H9 (cell line): ENCODE results near the gene PTPA. TPM values are rescaled to one million over a fixed set of nuclear protein-coding genes. Genes with fewer than 3 reads are reported as not detected.

Source experiments
- DNase-seq: peaks from one replicate; pipeline ENCODE4 v3.0.0-alpha.2; 2017
- H2AFZ ChIP-seq: one replicate; pipeline ENCODE4 v1.6.1; 2013; ENCODE audit warnings: mild to moderate bottlenecking, low read length, control low read depth, moderate library complexity
- H2AK5ac ChIP-seq: 2 replicates; pipeline ENCODE4 v1.6.1; 2013; ENCODE audit warnings: low read length, control low read depth, mixed read lengths; ENCODE audit not compliant: insufficient read length
- H2BK120ac ChIP-seq: one replicate; pipeline ENCODE4 v1.6.1; 2013; ENCODE audit warnings: low read depth, mild to moderate bottlenecking, low read length, control low read depth, inconsistent platforms; ENCODE audit not compliant: poor library complexity, severe bottlenecking
- H2BK12ac ChIP-seq: 2 replicates; pipeline ENCODE4 v1.6.1; 2013; ENCODE audit warnings: low read length, control low read depth, mixed read lengths, low read depth; ENCODE audit not compliant: insufficient read length
- H2BK15ac ChIP-seq: 2 replicates; pipeline ENCODE4 v1.6.1; 2013; ENCODE audit warnings: low read depth, low read length, control low read depth
- H2BK20ac ChIP-seq: one replicate; pipeline ENCODE4 v1.6.1; 2013; ENCODE audit warnings: low read depth, mild to moderate bottlenecking, low read length, control low read depth, inconsistent platforms; ENCODE audit not compliant: poor library complexity, severe bottlenecking
- H2BK5ac ChIP-seq: 2 replicates; pipeline ENCODE4 v1.6.1; 2013; ENCODE audit warnings: low read length, control low read depth, mixed read lengths; ENCODE audit not compliant: insufficient read length
- H3K14ac ChIP-seq: 2 replicates; pipeline ENCODE4 v1.6.1; 2013; ENCODE audit warnings: low read length, control low read depth; ENCODE audit not compliant: insufficient read depth
- H3K18ac ChIP-seq: 2 replicates; pipeline ENCODE4 v1.6.1; 2013; ENCODE audit warnings: low read depth, mild to moderate bottlenecking, mixed read lengths, low read length, control low read depth; ENCODE audit not compliant: insufficient read length
- H3K23ac ChIP-seq: 2 replicates; pipeline ENCODE4 v1.6.1; 2013; ENCODE audit warnings: low read length, control low read depth, mixed read lengths, low read depth; ENCODE audit not compliant: insufficient read length
- H3K23me2 ChIP-seq: 2 replicates; pipeline ENCODE4 v1.6.1; 2013; ENCODE audit warnings: low read depth, mild to moderate bottlenecking, mixed read lengths, low read length, control low read depth; ENCODE audit not compliant: insufficient read length, poor library complexity, severe bottlenecking
- H3K27ac ChIP-seq: 2 replicates; pipeline ENCODE4 v1.5.1; 2013; ENCODE audit warnings: low read length, control low read depth, mixed read lengths, low read depth; ENCODE audit not compliant: insufficient read length
- H3K27me3 ChIP-seq: 2 replicates; pipeline ENCODE4 v1.6.1; 2013; ENCODE audit warnings: low read length, control low read depth, inconsistent platforms; ENCODE audit not compliant: insufficient read depth
- H3K4ac ChIP-seq: 2 replicates; pipeline ENCODE4 v1.6.1; 2013; ENCODE audit warnings: low read depth, mild to moderate bottlenecking, control low read depth, inconsistent platforms, low read length, moderate library complexity
- H3K4me1 ChIP-seq: 2 replicates; pipeline ENCODE4 v1.6.1; 2013; ENCODE audit warnings: low read length, control low read depth, inconsistent platforms; ENCODE audit not compliant: insufficient read depth
- H3K4me2 ChIP-seq: 2 replicates; pipeline ENCODE4 v1.6.1; 2013; ENCODE audit warnings: low read length, control low read depth, mixed read lengths; ENCODE audit not compliant: insufficient read length, insufficient read depth
- H3K56ac ChIP-seq: 2 replicates; pipeline ENCODE4 v1.6.1; 2013; ENCODE audit warnings: low read depth, mild to moderate bottlenecking, mixed read lengths, low read length, control low read depth; ENCODE audit not compliant: insufficient read length
- H3K79me1 ChIP-seq: 2 replicates; pipeline ENCODE4 v1.6.1; 2013; ENCODE audit warnings: low read depth, mild to moderate bottlenecking, moderate library complexity, low read length, control low read depth, inconsistent platforms; ENCODE audit not compliant: insufficient read depth, poor library complexity, severe bottlenecking
- H3K79me2 ChIP-seq: 2 replicates; pipeline ENCODE4 v1.6.1; 2013; ENCODE audit warnings: low read length, control low read depth, inconsistent platforms; ENCODE audit not compliant: insufficient read depth
- H3K9ac ChIP-seq: 2 replicates; pipeline ENCODE4 v1.6.1; 2013; ENCODE audit warnings: low read length, control low read depth, mixed read lengths; ENCODE audit not compliant: insufficient read length; ENCODE audit errors: extremely low read depth
- H3K9me3 ChIP-seq: one replicate; pipeline ENCODE4 v1.6.1; 2013; ENCODE audit warnings: low read depth, low read length, inconsistent platforms; ENCODE audit not compliant: control insufficient read depth
- H3T11ph ChIP-seq: one replicate; pipeline ENCODE4 v1.6.1; 2013; ENCODE audit warnings: mild to moderate bottlenecking, low read length, control low read depth, inconsistent platforms
- H4K20me1 ChIP-seq: one replicate; pipeline ENCODE4 v1.6.1; 2013; ENCODE audit not compliant: control insufficient read depth, insufficient read length, insufficient read depth
- H4K5ac ChIP-seq: 2 replicates; pipeline ENCODE4 v1.6.1; 2013; ENCODE audit warnings: low read depth, mild to moderate bottlenecking, mixed read lengths, low read length, control low read depth; ENCODE audit not compliant: insufficient read length
- H4K8ac ChIP-seq: replicated peaks from 2 replicates; pipeline ENCODE4 v1.6.1; 2013; ENCODE audit warnings: low read length, control low read depth, mixed read lengths, low read depth; ENCODE audit not compliant: insufficient read length
- H4K91ac ChIP-seq: 2 replicates; pipeline ENCODE4 v1.6.1; 2013; ENCODE audit warnings: low read depth, mild to moderate bottlenecking, moderate library complexity, mixed read lengths, low read length, control low read depth; ENCODE audit not compliant: insufficient read length
- H3K27ac Mint-ChIP-seq, 3 experiments: 2 replicates in 2 of 3; 3 replicates in 1 of 3; pipeline ENCODE4 v1.8.0; 2020 to 2021; ENCODE audit warnings: mixed read lengths in 3 of 3, mild to moderate bottlenecking in 1 of 3, moderate library complexity in 1 of 3
- H3K27me3 Mint-ChIP-seq: 2 replicates; pipeline ENCODE4 v1.8.0; 2021; ENCODE audit warnings: low read depth, mild to moderate bottlenecking, moderate library complexity, mixed read lengths
- H3K36me3 Mint-ChIP-seq, 3 experiments: 2 replicates in 2 of 3; 3 replicates in 1 of 3; pipeline ENCODE4 v1.8.0; 2020 to 2021; ENCODE audit warnings: low read depth in 3 of 3, mixed read lengths in 3 of 3; ENCODE audit not compliant: insufficient read depth in 1 of 3
- H3K4me1 Mint-ChIP-seq, 2 experiments: 2 replicates each; pipeline ENCODE4 v1.8.0; 2020; ENCODE audit warnings: mixed read lengths in 2 of 2
- H3K4me3 Mint-ChIP-seq, 2 experiments: 2 replicates in 1 of 2; 3 replicates in 1 of 2; pipeline ENCODE4 v1.8.0; 2020 to 2021; ENCODE audit warnings: mild to moderate bottlenecking in 2 of 2, mixed read lengths in 2 of 2, moderate library complexity in 1 of 2
- H3K9me3 Mint-ChIP-seq, 2 experiments: 2 replicates in 1 of 2; 3 replicates in 1 of 2; pipeline ENCODE4 v1.8.0; 2020; ENCODE audit warnings: mild to moderate bottlenecking in 2 of 2, mixed read lengths in 2 of 2, moderate library complexity in 1 of 2
- CTCF ChIP-seq: fragments of 200-600 bp; sonication (generic); conservative IDR thresholded peaks from 3 replicates; pipeline ENCODE4 v1.8.0; 2021; ENCODE audit warnings: antibody characterized with exemption, mild to moderate bottlenecking
- WGBS: extraction: QIAGEN DNeasy Blood & Tissue Kit; methylation state at CpG from one replicate; pipeline ENCODE4 v1.1.7; 2013; ENCODE audit warnings: missing lambda C conversion rate, low lambda C conversion rate, mixed read lengths; ENCODE audit not compliant: insufficient read length; ENCODE audit errors: extremely low coverage; 5-methylcytosine and 5-hydroxymethylcytosine counted together
- total RNA-seq: library from RNA; stranded (reverse); gene quantifications from 2 replicates; pipeline ENCODE4 v1.2.1, GENCODE V29; 2021

The PTPA gene
- total RNA-seq, 1 experiment from 2014 or later: 145 TPM

- H3K4ac ChIP-seq: no peak overlapping the region
- H3K56ac ChIP-seq: no peak overlapping the region
- no peak overlapping the region for H2BK12ac ChIP-seq
- Mint-ChIP-seq H3K27me3 (peaks cover 1% of the 10 kb centered on the region; the same call in 1 of the 2 replicates), H3K9me3 (no peaks in the 10 kb centered on the region; a peak in 1 of 5 replicates), H3K36me3 (peaks cover 16 to 45% (median 29%) of the 10 kb centered on the region in 3 experiments; a peak in 6 of 7 replicates), H3K27ac (peak overlapping the region; percentile 73 to 89 (median 77); a peak in 5 of 7 replicates), H3K4me1 (peaks cover 57 to 74% of the 10 kb centered on the region in 2 experiments), H3K4me3 (peak overlapping the region in 1 of 2 experiments; percentile 65; a peak in 2 of 5 replicates)
- no peak overlapping the region for H4K8ac ChIP-seq
- H3T11ph ChIP-seq: no peak overlapping the region
- H3K79me1 ChIP-seq: no peaks in the 10 kb centered on the region
- H2BK20ac ChIP-seq: no peak overlapping the region
- no peak overlapping the region for H4K91ac ChIP-seq
- H2BK5ac ChIP-seq: no peak overlapping the region
- no peak overlapping the region for H3K14ac ChIP-seq
- H3K23me2 ChIP-seq: peaks cover 5% of the 10 kb centered on the region
- no peaks in the 10 kb centered on the region for H3K27me3 ChIP-seq
- H3K4me2 ChIP-seq: no peak overlapping the region
- peaks cover 14% of the 10 kb centered on the region; the same call in 1 of the 2 replicates for H3K4me1 ChIP-seq
- no peak overlapping the region for H2AK5ac ChIP-seq
- no peaks in the 10 kb centered on the region for H4K20me1 ChIP-seq
- no peak for TF ChIP-seq CTCF
- H4K5ac ChIP-seq: no peak overlapping the region
- H3K9me3 ChIP-seq: no peaks in the 10 kb centered on the region
- no peak overlapping the region for H3K18ac ChIP-seq
- no peaks in the 10 kb centered on the region for H3K79me2 ChIP-seq
- H3K23ac ChIP-seq: no peak overlapping the region
- DNase-seq: no peak
- no peak overlapping the region for H3K9ac ChIP-seq
- H2AFZ ChIP-seq: no peak overlapping the region
- WGBS: no CpG with 5 or more reads among the region's 15 CpGs
- H2BK120ac ChIP-seq: no peak overlapping the region
- H3K27ac ChIP-seq: no peak overlapping the region
- H2BK15ac ChIP-seq: no peak overlapping the region
Observed at GRCh38 chr9:129142138-129142935, 31.1 kb downstream of the PTPA start.
